Stimulated activated CD8-positive, alpha-beta memory T cell treated with anti-CD3 and anti-CD28 coated beads, Interleukin-4, amount 100 ng/mL, for 24 hours (primary cell): ENCODE measurements around the gene RAD51B.

Source experiments
- DNase-seq: peaks from one replicate; pipeline ENCODE4 v3.0.0-alpha.2; 2020; ENCODE audit warnings: low read depth

RAD51B gene

DNA sequence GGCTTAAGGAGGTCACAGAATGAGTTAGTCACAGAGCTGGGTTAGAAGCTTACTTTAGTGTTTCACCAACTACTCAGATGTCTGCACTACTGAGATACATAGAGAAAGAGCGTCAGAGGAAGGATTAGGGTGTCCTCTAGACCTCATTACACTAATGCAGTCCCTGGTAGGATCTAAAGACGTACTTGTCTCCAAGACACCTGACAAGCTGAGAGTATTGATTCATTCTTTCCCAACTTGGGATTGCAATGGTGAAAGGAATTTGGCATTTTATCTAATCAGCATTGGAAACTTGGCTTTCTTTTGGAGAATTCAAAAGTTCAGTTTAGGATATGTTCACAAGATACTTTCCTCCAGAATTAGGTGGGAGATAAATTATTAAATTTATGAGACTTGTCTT, 571.2 kb downstream of the RAD51B start:
- no peak for DNase-seq

- DNase-seq: no peak
Measured at GRCh38 chr14:68391311-68392014, 571.9 kb downstream of the RAD51B start.

DNA sequence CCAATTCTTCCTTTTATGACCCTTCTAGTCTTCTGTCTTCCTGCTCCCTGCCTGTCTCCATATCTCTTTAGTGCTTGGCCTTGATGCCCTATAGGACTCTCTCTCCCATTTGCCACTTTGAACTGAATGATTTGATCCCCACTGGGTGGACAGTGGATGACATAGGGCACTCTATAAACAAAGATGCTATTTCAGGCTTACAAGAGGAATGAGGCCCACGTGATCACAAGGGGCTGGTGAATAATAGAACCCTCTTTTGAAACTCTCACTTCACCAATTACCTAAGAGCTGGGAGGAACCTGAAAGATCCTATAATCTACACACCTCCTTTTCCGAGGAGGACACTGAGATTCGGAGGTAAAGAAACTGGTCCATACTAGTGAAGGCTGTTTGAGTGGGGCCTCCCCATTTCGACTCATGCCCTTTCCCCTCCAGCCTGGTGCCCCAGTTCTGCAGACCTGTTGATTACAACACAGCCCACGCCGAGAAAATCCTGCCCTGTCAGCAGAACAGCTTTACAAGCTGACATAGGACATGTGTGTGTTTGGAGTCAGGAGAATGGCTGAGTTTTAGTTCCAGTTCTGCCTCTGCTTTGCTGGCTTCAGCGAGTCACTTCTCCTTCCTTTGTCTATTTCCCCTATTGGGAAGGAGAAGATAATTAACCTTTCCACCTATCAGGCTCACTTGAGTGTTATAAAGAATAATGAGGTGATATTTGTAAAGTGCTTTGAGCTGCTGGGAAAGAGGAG, 573.0 kb downstream of the RAD51B start:
- no peak for DNase-seq

- DNase-seq: no peak
Measured at GRCh38 chr14:68393259-68393658, 573.7 kb downstream of the RAD51B start.

- no peak for DNase-seq
Measured at GRCh38 chr14:68394118-68394763, 574.7 kb downstream of the RAD51B start.

- DNase-seq: no peak
Measured at GRCh38 chr14:68394764-68395143, 575.2 kb downstream of the RAD51B start.

- DNase-seq: no peak
Measured at GRCh38 chr14:68395604-68396003, 576.0 kb downstream of the RAD51B start.

DNA sequence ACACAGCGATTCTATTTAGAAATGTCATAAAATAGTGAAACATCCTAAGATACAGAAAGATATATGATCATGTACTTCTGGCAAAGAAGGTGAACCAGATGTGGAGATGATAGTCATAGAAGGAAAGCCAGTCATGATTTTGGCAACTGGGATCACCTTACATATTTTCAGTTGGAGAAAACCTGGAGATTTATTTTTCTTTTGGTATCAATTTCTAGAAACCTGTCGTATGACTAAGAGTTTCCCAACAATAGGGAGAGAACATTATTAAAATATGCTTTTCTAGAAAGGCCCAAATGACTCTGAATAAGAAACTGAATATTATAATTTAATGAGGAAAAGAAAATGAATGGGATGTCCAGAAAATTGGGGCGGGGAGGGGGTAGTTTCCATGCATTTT, 576.9 kb downstream of the RAD51B start:
- no peak for DNase-seq

- no peak for DNase-seq
Measured at GRCh38 chr14:68397371-68397811, 577.8 kb downstream of the RAD51B start.

GRCh38 chr14:68397822-68398221, 578.2 kb downstream of the RAD51B start:
- no peak for DNase-seq

GRCh38 chr14:68398370-68398769, 578.8 kb downstream of the RAD51B start:
- DNase-seq: no peak

GRCh38 chr14:68399971-68400370, 580.4 kb downstream of the RAD51B start:
- no peak for DNase-seq

DNA sequence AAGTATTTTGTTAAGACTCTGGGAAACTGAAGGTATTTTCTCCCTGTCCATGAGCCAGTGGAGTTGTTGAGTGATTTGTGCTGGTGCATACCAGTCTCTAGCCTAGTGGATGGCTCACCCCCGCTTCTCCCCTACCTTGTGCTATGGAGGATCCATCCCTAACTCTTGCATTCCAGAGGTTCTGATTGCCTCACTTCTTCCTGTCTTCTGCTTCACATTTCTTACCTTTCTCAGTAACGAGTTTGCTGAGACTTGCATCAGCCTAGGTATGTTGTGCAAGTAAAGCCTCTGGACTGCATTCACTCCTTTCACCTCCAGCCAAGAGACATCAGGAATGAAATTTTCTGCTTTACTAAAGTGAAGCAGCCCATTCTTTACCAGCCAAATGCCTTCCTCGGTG, 581.7 kb downstream of the RAD51B start:
- DNase-seq: no peak

DNA sequence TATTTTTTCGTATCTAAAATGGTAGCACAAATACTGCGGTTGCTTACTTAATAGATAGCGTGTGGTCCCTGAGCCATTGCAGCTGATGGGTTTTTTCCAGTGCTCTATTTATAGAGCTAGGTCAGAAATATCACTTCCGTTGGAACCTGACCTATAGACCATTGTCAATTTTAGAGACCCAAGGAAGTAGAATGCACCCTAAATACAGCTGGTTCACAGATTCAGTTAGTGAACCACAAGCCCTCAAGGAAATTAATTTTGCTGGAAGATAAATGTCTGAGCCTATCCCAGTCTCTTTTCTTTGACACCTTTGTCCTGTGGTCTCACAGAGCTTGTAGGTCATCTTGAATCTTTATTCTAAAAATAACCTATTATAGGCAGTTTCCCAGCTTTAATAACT, 582.3 kb downstream of the RAD51B start:
- DNase-seq: no peak

GRCh38 chr14:68402525-68403101, 583.0 kb downstream of the RAD51B start:
- no peak for DNase-seq

DNA sequence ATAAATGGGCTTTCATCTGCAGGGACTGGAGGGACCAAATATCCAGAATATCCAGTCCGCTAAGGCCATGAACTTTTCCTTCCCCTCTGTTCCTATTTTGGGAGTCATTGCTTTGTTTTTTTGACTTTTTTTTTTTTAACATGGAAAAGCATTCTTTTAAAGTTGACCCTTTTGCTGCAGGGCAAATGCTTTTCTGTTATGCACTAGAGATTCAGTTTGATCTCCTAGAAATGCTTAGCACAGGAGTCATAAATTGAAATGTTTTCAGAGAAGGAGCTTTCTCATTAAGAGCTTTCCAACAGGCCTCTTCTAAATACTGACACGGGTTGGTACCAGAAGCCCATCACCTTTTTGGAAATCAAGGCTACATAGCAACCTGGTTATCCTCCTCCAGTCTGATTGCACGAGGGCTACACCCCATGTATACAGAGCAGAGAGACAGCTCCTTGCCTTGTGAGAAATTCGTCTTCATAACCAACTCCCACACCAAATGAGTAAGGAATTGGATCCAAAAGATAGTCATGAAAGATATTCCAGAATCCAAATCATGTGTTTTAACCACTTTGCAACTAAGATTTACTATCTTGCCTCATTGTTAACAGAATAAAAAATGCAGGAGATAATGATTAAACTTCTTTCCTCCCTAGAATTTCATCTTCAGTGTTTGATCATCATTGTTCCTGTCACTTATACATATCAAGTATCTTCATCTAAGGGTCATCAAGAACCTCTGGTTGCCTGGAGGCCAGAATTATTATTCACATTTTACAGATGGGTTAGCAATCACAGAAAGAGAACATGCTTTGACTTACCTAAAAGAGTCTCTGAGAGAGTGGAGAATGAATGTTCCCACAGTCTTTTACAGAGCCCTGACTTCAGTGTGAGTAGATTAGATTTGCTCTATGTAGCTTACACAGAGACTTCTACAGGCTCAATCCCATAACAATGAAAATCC, 583.9 kb downstream of the RAD51B start:
- no peak for DNase-seq

DNA sequence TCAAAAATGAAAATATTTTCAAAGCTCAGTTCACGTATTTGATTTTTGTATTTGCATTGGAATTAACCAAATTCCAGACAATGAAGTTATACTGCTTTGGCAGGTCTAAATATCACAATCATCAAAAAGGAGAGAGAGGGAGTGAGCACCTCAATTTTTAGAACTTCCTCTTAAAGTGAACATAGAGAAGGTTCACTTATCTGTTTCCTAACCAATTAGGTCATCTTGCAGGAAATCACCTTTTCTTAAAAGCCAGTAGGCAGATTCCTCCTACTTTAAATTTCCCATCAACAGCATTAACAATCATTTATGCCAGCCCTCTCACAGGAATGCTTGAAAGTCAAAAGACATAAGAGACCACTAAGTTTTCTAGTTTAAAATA, 584.6 kb downstream of the RAD51B start:
- DNase-seq: no peak

DNA sequence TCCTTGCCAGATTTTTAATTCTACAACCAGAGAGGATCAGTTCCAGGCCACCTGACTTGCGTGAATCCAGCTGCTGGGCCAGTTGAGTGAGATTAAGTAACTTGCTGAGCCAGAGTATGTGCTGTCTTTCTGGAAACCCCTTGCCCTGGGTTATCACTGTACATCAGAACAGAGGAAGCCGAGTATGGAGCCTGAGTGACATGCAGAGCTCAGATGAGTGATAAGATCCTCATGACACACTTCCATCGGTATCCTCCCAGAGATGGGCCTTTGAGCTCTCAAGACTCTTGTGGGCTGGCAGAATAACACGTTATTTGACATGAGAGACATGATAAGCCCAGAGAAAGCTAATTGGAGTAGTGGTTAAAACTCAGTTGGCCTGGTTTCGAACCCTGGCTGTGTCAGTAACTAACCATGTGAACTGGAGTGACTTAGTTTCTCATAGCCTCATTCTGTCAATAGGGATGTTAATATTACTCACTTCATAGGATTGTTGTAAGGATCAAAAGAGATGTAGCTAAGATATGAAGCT, 585.1 kb downstream of the RAD51B start:
- no peak for DNase-seq

DNA sequence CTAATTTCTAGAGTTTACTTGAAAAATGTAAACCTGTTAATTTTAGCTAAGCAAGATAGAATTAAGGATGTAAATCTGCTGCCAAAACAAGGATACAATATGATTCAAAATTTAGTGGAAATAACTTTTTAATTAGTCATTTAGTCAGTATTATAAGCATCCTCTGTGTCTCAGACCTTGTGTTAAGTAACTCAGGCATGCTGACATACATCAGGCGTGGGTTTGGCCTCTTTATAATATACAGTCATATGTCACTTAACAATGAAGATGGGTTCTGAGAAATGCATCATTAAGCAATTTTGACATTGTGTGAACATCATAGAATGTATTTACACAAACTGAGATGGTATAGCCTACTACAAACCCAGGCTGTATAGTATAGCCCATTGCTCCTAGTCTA, 586.4 kb downstream of the RAD51B start:
- DNase-seq: no peak

DNA sequence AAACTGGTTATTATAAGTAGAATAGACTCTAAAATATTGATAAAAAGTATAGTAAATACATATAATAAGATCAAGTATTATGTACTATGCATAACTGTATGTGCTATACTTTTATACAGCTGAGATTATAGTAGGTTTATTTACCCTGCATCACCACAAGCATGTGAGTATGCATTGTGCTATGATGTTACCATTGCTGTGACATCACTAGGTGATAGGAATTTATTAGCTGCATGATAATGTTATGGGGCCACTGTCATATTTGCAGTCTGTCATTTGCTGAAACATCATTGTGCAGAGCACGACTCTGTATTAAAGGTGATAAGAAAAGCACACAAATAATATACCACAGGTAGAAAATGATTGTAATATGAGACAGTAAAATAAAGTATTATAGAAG, 587.7 kb downstream of the RAD51B start:
- DNase-seq: no peak

GRCh38 chr14:68407825-68408224, 588.2 kb downstream of the RAD51B start:
- no peak for DNase-seq
